HuH-7.5 (cell line): ENCODE measurements around the gene PUDP.
"Not testable (repeated sequence)": the region's sequence is repeated elsewhere in the genome, so short reads cannot be mapped to it uniquely, and the experiment has no call there.

Source experiments
- DNase-seq: peaks from one replicate; pipeline ENCODE4 v3.0.0; 2011; ENCODE audit warnings: low spot score

Gene PUDP

DNA sequence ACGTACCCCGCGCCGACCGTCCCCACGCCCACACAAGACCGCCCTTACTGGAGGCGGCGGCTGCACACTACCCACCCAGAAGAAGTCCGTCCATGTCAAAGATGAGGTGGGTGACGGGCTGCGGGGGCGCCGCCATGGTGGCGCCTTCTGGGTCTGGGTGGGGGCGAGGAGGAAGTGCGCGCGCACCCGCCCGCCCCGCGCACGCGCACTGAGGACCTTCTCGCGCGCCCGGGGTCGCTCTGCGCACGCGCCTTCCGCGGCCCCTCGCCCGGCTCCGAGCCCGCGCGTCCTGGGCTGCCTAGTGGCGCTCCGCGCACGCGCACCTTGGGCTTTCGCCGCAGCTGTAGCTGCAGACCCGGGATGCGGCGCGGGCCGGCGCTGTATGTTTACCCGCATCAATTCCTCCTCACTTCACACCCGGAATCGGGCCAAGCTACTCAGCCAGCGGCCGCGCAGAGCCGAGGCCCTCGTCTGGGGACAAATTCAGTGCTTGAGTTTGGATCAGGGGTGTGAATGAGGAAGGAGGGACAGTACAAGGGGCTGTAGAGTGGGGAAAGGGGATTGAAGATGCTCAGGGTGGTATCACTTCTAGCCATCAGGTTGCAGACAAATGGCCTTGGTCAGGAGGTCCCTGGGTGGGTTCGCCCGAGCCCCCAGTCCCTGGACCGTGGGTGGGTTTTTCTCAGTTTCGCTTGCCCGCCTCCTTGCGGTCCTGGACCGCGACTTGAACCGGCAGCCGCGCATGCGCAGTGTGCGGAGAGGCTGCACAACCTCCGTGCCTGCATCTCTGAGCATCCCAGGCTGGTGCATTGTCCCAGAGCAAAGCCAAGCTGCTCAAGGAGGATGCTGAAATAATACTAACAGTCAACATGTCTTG is at the start of gene PUDP:
PUDP (minus strand) TSS at position 176 of the 877 bp plus-strand sequence; CDS start at position 136, 40 bp downstream.
- peak; percentile 66 for DNase-seq

DNA sequence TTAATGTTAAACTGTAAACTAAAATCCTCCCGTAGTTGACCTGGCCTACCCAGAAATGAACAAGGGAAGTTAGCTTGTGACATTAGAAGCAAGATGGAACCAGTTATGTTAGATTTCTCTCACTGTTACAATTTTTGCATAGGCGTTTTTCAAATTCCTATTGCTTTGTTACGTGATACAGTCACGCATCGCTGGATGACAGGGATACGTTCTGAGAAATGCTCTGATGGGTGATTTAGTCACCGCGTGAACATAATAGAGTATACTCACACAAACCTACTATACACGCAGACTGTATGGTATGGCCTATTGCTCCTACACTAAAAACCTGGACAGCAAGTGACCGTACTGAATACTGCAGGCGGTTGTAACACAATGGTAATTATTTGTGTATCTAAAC is 46.7 kb upstream of the PUDP start:
- DNase-seq = no peak

GRCh38 chrX:7192871-7193270 is 44.9 kb upstream of the PUDP start:
- DNase-seq = no peak

DNA sequence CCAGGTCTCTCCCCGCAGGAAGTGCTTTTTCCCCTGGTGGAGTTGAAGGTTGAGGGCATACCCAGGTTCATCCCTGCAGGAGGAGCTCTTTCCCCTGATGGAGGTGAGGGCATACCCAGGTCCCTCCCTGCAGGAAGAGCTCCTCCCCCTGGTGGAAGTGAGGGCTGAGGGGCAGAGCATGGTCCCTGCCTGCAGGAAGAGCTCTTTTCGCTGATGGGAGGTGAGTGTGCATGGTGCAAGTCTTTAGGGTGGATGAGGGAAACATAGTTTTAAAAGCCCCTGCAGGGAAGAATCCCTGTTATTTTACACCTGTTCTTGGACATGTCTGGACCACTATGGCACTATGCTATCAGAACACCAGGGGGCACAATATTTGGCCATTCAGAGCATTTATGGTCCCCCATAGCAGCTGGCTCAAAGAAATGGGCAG is 43.7 kb upstream of the PUDP start:
- DNase-seq = no peak

DNA sequence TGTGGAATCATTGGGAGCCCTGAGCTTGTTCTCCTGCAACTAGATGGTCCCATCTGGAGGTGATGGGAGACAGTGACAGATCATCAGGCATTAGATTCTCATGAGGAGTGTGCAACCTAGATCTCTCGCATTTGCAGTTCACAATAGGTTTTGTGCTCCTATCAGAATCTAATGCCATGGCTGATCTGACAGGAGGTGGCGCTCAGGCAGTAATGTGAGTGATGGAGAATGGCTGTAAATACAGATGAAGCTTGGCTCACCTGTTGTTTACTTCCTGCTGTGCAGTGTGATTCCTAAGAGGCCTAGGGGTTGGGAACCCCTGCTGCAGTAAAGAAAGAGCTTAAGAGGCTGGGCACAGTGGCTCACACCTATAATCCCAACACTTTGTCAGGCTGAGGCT is 42.2 kb upstream of the PUDP start:
- DNase-seq = no peak

DNA sequence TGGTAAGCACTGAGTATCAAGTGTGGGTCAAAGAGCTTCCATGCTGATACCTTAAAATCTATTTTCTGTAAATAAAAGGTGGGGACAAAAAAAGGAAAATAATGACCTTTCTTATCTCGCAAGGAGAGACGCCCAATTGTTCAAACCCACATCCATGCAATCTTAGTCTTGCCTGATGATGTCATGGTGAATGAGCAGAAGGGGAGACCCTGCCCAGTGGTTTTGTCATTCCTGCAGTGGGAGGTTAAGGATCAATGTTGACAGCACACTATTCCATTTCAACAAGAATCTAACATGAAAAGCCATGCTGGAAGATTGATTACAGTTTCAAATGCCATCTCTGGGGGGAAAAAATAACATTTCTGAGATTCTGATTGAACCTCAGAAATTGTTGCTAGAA is 40.7 kb upstream of the PUDP start:
- no peak for DNase-seq

DNA sequence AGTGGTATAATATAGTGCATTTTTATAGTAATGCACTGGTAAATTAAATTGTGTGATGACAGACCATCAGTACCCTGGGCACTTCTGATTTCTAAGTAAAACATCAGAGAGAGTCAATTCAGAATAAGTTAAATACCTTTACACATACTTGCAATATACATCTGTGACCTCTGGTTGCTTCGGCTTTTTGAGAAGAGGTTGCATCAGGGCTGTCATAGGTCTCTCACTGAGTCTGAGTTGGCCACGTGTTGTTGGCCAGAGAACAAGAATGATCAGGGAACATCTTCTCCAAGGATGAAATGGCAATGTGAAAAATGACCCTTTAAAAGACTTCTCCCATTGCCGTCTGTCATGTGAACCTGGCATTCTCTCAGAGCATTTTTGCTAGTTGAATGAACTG is 36.9 kb upstream of the PUDP start:
- no peak for DNase-seq

DNA sequence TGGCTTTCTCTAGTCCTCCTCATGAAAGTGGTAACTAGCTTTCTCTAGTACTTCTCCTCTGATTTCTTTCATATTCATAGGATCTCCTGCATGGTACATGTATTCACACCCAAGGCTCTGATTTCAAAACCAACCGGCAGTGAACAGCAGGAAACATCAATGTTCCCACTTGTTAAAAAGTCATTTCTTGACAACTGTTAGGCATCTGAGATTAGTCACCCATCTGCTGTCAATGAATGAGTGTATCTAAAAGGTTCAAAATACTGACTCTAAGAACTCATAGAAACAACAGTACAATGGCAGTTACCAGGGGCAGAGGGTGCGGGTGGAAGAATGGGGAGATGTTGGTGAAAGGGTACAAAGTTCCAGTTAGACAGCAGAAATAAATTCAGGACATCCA is 31.5 kb upstream of the PUDP start:
- DNase-seq = no peak

GRCh38 chrX:7178859-7179258 is 30.9 kb upstream of the PUDP start:
- not testable (repeated sequence) for DNase-seq

- peak; percentile 4 for DNase-seq
These were observed 22.9 kb upstream of the PUDP start for GRCh38 chrX:7170898-7171297.

- DNase-seq = no peak
These were observed 21.7 kb upstream of the PUDP start for GRCh38 chrX:7169627-7170026.

DNA sequence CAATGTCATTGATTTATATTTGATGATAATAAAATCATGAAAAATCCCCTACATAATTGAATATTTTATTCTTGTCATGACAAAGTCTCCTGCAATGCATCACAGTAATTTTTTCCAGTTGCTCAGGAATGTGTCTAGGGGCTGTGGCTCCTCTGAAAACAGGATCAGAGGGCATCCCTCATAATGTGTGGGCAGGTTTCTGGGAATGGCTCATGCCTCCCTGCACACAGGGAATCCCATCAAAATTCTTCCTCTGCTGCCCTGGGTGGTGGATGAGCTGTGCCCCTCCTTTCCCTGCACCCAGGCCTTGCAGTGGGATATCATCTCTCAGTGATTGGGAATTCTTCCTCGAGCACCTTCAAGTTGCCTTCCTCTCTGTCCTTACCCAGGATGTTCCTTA is 20.4 kb upstream of the PUDP start:
- no peak for DNase-seq

GRCh38 chrX:7164174-7164573 is 16.2 kb upstream of the PUDP start:
- no peak for DNase-seq

GRCh38 chrX:7163146-7163677 is 15.3 kb upstream of the PUDP start:
- no peak for DNase-seq

- DNase-seq = peak; percentile 5
These were observed 11.4 kb upstream of the PUDP start for GRCh38 chrX:7159149-7159861.

DNA sequence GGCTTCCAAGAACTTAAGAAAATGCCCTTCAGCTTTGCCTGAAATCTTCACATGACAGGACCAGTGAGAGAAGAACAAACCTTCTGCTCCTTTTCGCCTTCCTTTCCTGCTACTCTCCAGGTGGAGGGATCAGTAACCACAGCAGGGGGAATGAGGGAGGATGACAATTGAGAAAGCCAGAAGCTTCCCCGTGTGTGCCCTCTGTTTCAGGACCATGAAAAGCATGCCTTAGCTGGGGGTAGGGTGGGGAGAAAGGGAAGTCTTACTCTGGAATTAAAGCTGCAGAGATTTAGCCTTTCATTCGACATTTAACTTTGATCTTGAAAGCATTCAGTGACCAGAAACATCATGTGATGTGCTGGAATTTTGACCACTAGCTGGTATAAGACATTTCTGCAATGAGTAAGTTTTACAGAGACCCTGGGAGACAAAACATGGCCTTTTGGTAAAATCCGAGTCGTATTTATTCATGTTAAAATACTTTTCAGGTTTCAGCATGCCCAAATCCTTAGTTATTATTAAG is 10.6 kb upstream of the PUDP start:
- DNase-seq = no peak

DNA sequence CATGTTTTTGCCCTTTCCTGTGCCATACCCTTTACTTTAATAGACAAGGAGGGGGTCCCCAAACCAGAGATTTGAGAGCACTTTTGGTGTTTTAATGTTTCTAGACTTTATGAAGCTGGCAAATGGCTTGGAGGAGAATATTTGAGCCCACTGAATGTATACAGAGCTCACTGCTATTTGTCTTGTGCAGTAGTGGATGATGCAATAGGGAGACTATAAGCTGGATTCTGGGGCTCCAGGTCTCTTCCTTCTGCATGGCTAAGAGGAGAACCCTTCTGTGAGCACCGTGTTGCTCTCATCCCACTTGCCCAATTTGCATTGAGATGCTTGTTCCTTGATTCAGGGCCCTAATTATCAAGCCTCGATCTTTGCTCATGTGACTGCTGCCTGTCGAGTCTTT is 8.9 kb upstream of the PUDP start:
- DNase-seq = no peak

DNA sequence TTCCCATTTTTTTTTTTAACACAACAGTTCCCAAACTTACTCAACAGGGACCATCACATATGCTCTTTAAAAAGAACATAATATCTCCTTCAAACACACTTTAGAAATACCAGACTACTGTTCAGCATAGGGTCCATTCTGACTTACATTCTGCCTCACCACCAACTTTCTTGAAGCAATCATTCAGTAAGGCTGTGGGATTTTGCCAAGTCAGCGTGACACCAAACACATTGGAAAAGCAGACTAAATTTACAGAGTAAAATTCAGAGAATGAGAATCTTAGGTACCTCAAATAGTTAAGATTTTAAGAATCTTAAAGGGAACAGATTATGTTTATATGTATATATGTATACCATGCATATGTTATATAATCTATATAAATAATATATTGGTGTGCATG is 7.2 kb upstream of the PUDP start:
- DNase-seq = no peak

- DNase-seq = no peak
These were observed 6.2 kb upstream of the PUDP start for GRCh38 chrX:7154041-7154597.

DNA sequence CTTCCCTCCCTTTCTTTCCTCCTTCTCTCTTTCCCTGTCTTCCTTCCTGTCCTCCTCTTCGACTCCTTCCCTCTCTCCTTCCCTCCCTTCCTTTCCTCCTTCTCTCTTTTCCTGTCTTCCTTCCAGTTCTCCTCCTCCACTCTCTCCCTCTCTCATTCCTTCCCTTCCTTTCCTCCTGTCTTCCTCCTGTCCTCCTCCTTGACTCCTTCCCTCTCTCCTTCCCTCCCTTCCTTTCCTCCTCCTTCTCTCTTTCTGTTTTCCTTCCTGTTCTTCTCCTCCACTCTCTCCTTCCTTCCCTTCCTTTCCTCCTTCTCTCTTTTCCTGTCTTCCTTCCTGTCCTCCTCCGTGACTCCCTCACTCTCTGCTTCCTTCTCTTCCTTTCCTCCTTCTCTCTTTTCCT is 5.3 kb upstream of the PUDP start:
- no peak for DNase-seq

DNA sequence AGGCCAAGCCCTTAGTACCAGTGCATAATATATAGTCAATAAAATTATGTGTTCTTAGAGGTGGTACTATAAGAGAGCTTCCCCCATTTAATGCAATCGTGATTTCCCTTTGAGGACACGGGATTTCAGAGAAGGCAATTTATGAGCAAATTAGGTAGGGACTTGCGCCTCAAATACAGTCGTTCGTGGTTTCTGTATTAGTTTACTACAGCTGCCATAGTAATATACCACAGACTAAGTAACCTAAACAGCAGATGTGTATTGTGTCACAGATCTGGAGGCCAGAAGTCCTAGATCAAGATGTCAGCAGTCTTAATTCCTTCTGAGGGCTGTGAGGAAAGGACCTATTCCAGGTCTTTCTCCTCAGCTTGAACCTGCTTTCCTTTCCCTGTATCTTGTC is 1.5 kb upstream of the PUDP start:
- no peak for DNase-seq

GRCh38 chrX:7147413-7147977 is 458 bp downstream of the PUDP start, which contains the start of gene STS:
Gene STS, plus strand, starts transcription at chrX:7147712. Its CDS starts 105,488 bp downstream, at chrX:7253200.
- DNase-seq = no peak
